ENCODE results near the gene MAPK1IP1L. TPM values are rescaled to one million over a fixed set of nuclear protein-coding genes. Genes with fewer than 3 reads are reported as not detected.
"Not testable (repeated sequence)": the region's sequence is repeated elsewhere in the genome, so short reads cannot be mapped to it uniquely, and the experiment has no call there.

Gene MAPK1IP1L
- total and polyA plus RNA-seq, 2 of the 4 experiments (the other 2 are of a cell fraction), result 44.8 to 168 TPM

DNA sequence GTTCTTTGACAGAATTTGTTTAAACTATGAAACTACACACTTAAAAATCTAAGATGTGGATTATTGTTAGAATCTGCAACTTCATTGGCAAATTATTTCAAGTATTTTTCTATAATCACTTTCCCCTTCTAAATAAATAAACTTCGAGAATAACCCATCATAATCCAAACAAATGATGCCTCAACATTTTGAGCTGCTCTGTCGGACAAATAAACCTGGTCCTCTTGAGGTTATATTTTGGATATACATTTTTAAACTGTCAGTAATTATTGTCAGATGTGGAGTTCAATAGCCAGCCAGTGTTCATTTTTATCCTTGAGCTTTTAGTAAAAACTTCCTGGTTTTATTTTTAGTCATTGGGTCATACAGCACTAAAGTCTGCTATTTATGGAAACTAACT lies 13.4 kb downstream of the MAPK1IP1L start:
- H3K18ac ChIP-seq (ENCODE audit: low read depth, low read length); H4K8ac ChIP-seq (ENCODE audit: low read depth in 2 of 2, low read length in 2 of 2); POLR2A ChIA-PET (ENCODE audit: unreplicated experiment); intact Hi-C loops (cut with micrococcal nuclease); H3K4me2 ChIP-seq (ENCODE audit: low read depth, low read length); in situ Hi-C loops (cut with MboI; ENCODE audit: low sequenced_read_pairs); H2AFZ ChIP-seq (replicated peaks; ENCODE audit: low read length, poor library complexity); BruUV-seq (replicated peaks); H2AK5ac ChIP-seq (ENCODE audit: low read depth, low read length); H3K9me1 ChIP-seq (ENCODE audit: insufficient read depth, low read length); H3K27me3 ChIP-seq (ENCODE audit: control insufficient read depth, insufficient read depth, low read length); H2BK120ac ChIP-seq (ENCODE audit: low read depth, low read length); H2BK15ac ChIP-seq (ENCODE audit: low read depth, low read length); H3K56ac ChIP-seq (ENCODE audit: extremely low read depth, insufficient read depth, low read length); H3K4ac ChIP-seq (ENCODE audit: low read depth, low read length); H3K9me3 ChIP-seq (ENCODE audit: control insufficient read depth, insufficient read depth, low read length); dilution Hi-C loops (cut with HindIII; ENCODE audit: low sequenced_read_pairs, unreplicated experiment); H3K4me3 ChIP-seq (ENCODE audit: insufficient read depth, low read depth, low read length); H2AK9ac ChIP-seq (replicated peaks; ENCODE audit: low read depth, low read length, poor library complexity); H3K23ac ChIP-seq (ENCODE audit: low read depth, low read length); H2BK5ac ChIP-seq (ENCODE audit: low read depth, low read length, poor library complexity, severe bottlenecking); H2BK20ac ChIP-seq (ENCODE audit: low read depth, low read length); H3K14ac ChIP-seq (replicated peaks; ENCODE audit: low read depth, low read length); H4K5ac ChIP-seq (ENCODE audit: low read depth, low read length); H3K9ac ChIP-seq (ENCODE audit: low read depth, low read length); H3K4me1 ChIP-seq (ENCODE audit: control insufficient read depth, insufficient read depth, low read length); H3K27ac ChIP-seq (ENCODE audit: insufficient read depth, low read length); H4K91ac ChIP-seq (ENCODE audit: insufficient read depth, low read depth, low read length): not testable (repeated sequence)
- Histone ChIP-seq H3K36me3 (ENCODE audit: control insufficient read depth, insufficient read depth, low read length) (peaks cover 26% of the 10 kb centered on the region), H3K79me1 (ENCODE audit: low read depth in 1 of 2, low read length in 2 of 2) (peaks cover 16 to 60% of the 10 kb centered on the region in 2 experiments), H4K20me1 (ENCODE audit: insufficient read depth, low read length) (peaks cover 47% of the 10 kb centered on the region)
- CTCF ChIA-PET, result interaction anchor here (0.9 kb wide), 1 partner anchor 14 kb away, joined by 3 read pairs; no protein-coding TSS in a partner anchor
- ATAC-seq (ENCODE audit: low read depth) (peak; percentile 71), DNase-seq (peak; percentile 62)
- WGBS, 2 experiments (ENCODE audit: extremely low coverage in 2 of 2, insufficient read length in 1 of 2), result no CpG with 5 or more reads among the region's 2 CpGs

Data from IMR-90 (cell line).